Large intestine (tissue), 3 donors: Measurements from ENCODE around the gene CLSTN1. TPM values are rescaled to one million over a fixed set of nuclear protein-coding genes. Genes with fewer than 3 reads are reported as not detected.
A peak's percentile ranks its signal among the peaks of the same experiment; 100 is the strongest.
"Not testable (repeated sequence)": the region's sequence is repeated elsewhere in the genome, so short reads cannot be mapped to it uniquely, and the experiment has no call there.

Experiments used
- DNase-seq, 2 donors: peaks; one replicate each; pipeline versions ENCODE4 v3.0.0 to v3.0.0-alpha.2; 2013
- H3K27ac ChIP-seq: one replicate; pipeline ENCODE4 v1.5.1; 2013; ENCODE audit warnings: low read length
- H3K27me3 ChIP-seq: 2 replicates; pipeline ENCODE4 v1.6.1; 2013; ENCODE audit warnings: low read length; ENCODE audit not compliant: control insufficient read depth, insufficient read depth
- H3K36me3 ChIP-seq: 2 replicates; pipeline ENCODE4 v1.6.1; 2013; ENCODE audit warnings: low read length; ENCODE audit not compliant: control insufficient read depth, insufficient read depth
- H3K4me1 ChIP-seq: one replicate; pipeline ENCODE4 v1.6.1; 2013; ENCODE audit warnings: low read length; ENCODE audit not compliant: control insufficient read depth, insufficient read depth
- H3K4me3 ChIP-seq: one replicate; pipeline ENCODE4 v1.5.1; 2013; ENCODE audit warnings: low read length
- H3K9me3 ChIP-seq: one replicate; pipeline ENCODE4 v1.6.1; 2013; ENCODE audit warnings: mild to moderate bottlenecking, low read depth, low read length, moderate library complexity; ENCODE audit not compliant: control insufficient read depth
- WGBS: methylation state at CpG from one replicate; pipeline ENCODE4 v1.1.5; 2013; ENCODE audit warnings: low lambda C conversion rate; ENCODE audit not compliant: insufficient coverage; 5-methylcytosine and 5-hydroxymethylcytosine counted together
- polyA plus RNA-seq: library from polyadenylated mRNA; unstranded; fragments of 120-200 nt; gene quantifications from one replicate; pipeline ENCODE4 v1.2.1, GENCODE V29; 2013

The CLSTN1 gene
- polyA plus RNA-seq, 1 donor = 66.2 TPM

- Histone ChIP-seq H3K27ac (no peak overlapping the region), H3K4me1 (peaks cover 21% of the 10 kb centered on the region), H3K36me3 (no peaks in the 10 kb centered on the region), H3K9me3 (no peaks in the 10 kb centered on the region), H3K27me3 (no peaks in the 10 kb centered on the region), H3K4me3 (no peak overlapping the region)
- 20% methylated on average over 1 of the region's 4 CpGs for WGBS
- no peak for DNase-seq
These were observed 6.0 kb downstream of the CLSTN1 start for GRCh38 chr1:9817734-9818133.

- no peaks in the 10 kb centered on the region for H3K27me3 ChIP-seq
- no peak for DNase-seq
- H3K36me3 ChIP-seq = no peaks in the 10 kb centered on the region
- H3K4me1 ChIP-seq = peaks cover 13% of the 10 kb centered on the region
- no CpG with 5 or more reads among the region's 1 CpG for WGBS
- H3K27ac ChIP-seq = no peak overlapping the region
- no peak overlapping the region for H3K4me3 ChIP-seq
- no peaks in the 10 kb centered on the region for H3K9me3 ChIP-seq
These were observed 7.6 kb downstream of the CLSTN1 start for GRCh38 chr1:9816199-9816598.

GRCh38 chr1:9815150-9815549 is 8.6 kb downstream of the CLSTN1 start:
- no peaks in the 10 kb centered on the region for H3K27me3 ChIP-seq
- peak; percentile 49 to 78 for DNase-seq
- no peaks in the 10 kb centered on the region for H3K9me3 ChIP-seq
- WGBS = 20% methylated on average over 1 of the region's 2 CpGs
- H3K4me1 ChIP-seq = peaks cover 13% of the 10 kb centered on the region
- H3K36me3 ChIP-seq = no peaks in the 10 kb centered on the region
- H3K27ac ChIP-seq = peak overlapping the region; percentile 57
- H3K4me3 ChIP-seq = no peak overlapping the region

DNA sequence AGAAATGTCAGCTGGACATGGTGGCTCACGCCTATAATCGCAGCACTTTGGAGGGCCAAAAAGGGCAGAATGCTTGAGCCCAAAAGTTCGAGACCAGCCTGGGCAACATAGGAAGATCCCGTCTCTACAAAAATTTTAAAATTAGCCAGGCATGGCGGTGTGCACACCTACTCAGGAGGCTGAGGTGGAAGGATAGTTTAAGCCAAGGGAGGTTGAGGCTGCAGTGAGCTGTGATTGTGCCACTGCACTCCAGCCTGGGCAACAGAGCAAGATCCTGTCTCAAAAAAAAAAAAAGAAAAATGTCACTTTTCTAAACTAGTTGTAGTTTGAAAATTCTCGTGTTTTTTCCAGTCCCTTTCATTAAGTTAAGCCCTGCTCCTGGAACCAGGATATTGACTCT is 9.1 kb downstream of the CLSTN1 start:
- H3K36me3 ChIP-seq = no peaks in the 10 kb centered on the region
- no peak overlapping the region for H3K4me3 ChIP-seq
- 86% methylated on average over 1 of the region's 6 CpGs for WGBS
- no peaks in the 10 kb centered on the region for H3K9me3 ChIP-seq
- H3K27ac ChIP-seq = peak overlapping the region; percentile 57
- no peak for DNase-seq
- H3K27me3 ChIP-seq = no peaks in the 10 kb centered on the region
- peaks cover 13% of the 10 kb centered on the region for H3K4me1 ChIP-seq

- H3K36me3 ChIP-seq = no peaks in the 10 kb centered on the region
- WGBS = no CpG with 5 or more reads among the region's 6 CpGs
- H3K4me3 ChIP-seq = no peak overlapping the region
- no peak overlapping the region for H3K27ac ChIP-seq
- DNase-seq = no peak
- H3K9me3 ChIP-seq = no peaks in the 10 kb centered on the region
- peaks cover 13% of the 10 kb centered on the region for H3K4me1 ChIP-seq
- H3K27me3 ChIP-seq = no peaks in the 10 kb centered on the region
These were observed 12.4 kb downstream of the CLSTN1 start for GRCh38 chr1:9811239-9811966.

DNA sequence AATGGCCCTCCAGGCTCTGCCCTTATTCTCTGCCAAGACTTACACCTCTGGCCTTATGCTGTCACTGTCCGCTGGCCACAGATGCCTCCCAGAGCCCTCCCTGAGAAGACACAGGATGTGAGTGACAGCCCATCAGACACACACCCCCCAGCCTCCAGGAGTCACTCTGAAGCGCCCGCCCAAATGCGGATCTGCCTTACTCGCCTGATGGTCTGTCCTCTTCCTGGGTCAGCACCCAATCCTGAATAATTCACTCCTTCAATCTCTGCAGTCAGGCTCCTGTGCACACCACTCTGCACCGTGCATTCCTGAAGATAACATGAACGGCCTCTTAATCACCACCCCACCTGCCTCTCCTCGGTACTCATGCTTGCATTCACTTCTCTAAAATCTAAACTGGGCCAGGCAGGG is 14.7 kb downstream of the CLSTN1 start:
- no peak for DNase-seq
- H3K4me1 ChIP-seq = peaks cover 2% of the 10 kb centered on the region
- no peak overlapping the region for H3K27ac ChIP-seq
- H3K36me3 ChIP-seq = no peaks in the 10 kb centered on the region
- H3K27me3 ChIP-seq = no peaks in the 10 kb centered on the region
- WGBS = no CpG with 5 or more reads among the region's 8 CpGs
- H3K9me3 ChIP-seq = no peaks in the 10 kb centered on the region
- no peak overlapping the region for H3K4me3 ChIP-seq

GRCh38 chr1:9808459-9808858 is 15.3 kb downstream of the CLSTN1 start:
- no peak for DNase-seq
- Histone ChIP-seq H3K27me3 (no peaks in the 10 kb centered on the region), H3K4me3 (no peak overlapping the region)

GRCh38 chr1:9807541-9807940 is 16.2 kb downstream of the CLSTN1 start:
- H3K27me3 ChIP-seq = no peaks in the 10 kb centered on the region
- H3K36me3 ChIP-seq = no peaks in the 10 kb centered on the region
- no peaks in the 10 kb centered on the region for H3K9me3 ChIP-seq
- H3K27ac ChIP-seq = no peak overlapping the region
- no CpG with 5 or more reads among the region's 12 CpGs for WGBS
- DNase-seq = no peak
- no peak overlapping the region for H3K4me3 ChIP-seq
- peaks cover 2% of the 10 kb centered on the region for H3K4me1 ChIP-seq

More at GRCh38 chr1:9808459-9808858, 15.3 kb downstream of the CLSTN1 start:
- H3K4me1 ChIP-seq = peaks cover 2% of the 10 kb centered on the region
- H3K27ac ChIP-seq = no peak overlapping the region
- H3K36me3 ChIP-seq = no peaks in the 10 kb centered on the region
- no peaks in the 10 kb centered on the region for H3K9me3 ChIP-seq
- WGBS = no CpG with 5 or more reads among the region's 8 CpGs

DNA sequence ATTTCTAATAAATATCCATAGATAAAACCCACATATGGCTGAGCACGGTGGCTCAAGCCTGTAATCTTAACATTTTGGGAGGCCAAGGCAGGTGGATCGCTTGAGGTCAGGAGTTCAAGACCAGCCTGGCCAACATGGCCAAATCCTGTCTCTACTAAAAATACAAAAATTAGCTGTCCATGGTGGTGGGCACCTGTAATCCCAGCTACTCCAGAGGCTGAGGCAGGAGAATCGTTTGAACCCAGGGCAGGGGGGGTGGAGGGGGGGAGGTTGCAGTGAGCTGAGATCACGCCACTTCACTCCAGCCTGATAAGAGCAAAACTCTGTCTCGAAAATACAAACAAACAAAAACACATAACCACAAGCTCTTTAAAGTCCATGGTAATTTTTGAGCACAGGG is 17.8 kb downstream of the CLSTN1 start:
- no CpG with 5 or more reads among the region's 5 CpGs for WGBS
- not testable (repeated sequence) for H3K9me3 ChIP-seq, H3K27me3 ChIP-seq, DNase-seq, H3K27ac ChIP-seq, H3K36me3 ChIP-seq, H3K4me3 ChIP-seq, H3K4me1 ChIP-seq

GRCh38 chr1:9805006-9805508 is 18.7 kb downstream of the CLSTN1 start:
- DNase-seq = no peak
- no peaks in the 10 kb centered on the region for H3K27me3 ChIP-seq
- H3K9me3 ChIP-seq = no peaks in the 10 kb centered on the region
- no peaks in the 10 kb centered on the region for H3K36me3 ChIP-seq
- no peak overlapping the region for H3K4me3 ChIP-seq
- 83% methylated on average over 1 of the region's 7 CpGs for WGBS
- no peak overlapping the region for H3K27ac ChIP-seq
- no peaks in the 10 kb centered on the region for H3K4me1 ChIP-seq
